ENCODE data around the gene TBC1D16.

DNA sequence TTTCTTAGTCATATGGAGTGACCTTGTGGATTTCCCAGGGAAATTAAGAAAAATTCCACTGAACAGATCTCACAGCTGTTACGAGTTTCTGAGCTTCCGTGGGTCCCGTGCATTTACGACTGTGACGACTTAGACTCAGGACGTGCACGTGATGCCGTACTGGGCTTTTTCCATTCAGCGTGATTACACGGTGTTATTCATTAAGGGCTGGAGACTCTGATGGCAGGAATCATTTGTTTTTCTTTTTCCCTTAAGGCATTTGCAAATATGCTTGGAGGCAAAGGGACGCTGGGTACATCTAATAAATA, 57.2 kb downstream of the TBC1D16 start:
- TF ChIP-seq POLR2AphosphoS5 (IDR thresholded peaks at IDR 0.05; ENCODE audit: low read depth, low read length), result no peak
- no peak for TF ChIP-seq POLR2A (IDR thresholded peaks at IDR 0.05; ENCODE audit: low read depth, low read length)
- no peak for TF ChIP-seq TAF1 (IDR thresholded peaks at IDR 0.05; ENCODE audit: borderline replicate concordance, low read depth, low read length)

Data from GM12892 (cell line).